ENCODE measurements around the gene INPP4A.
A peak's percentile ranks its signal among the peaks of the same experiment; 100 is the strongest.
"Not testable (repeated sequence)": the region's sequence is repeated elsewhere in the genome, so short reads cannot be mapped to it uniquely, and the experiment has no call there.

Gene INPP4A

GRCh38 chr2:98592565-98592964 lies 147.9 kb downstream of the INPP4A start:
- DNase-seq (ENCODE audit: low read depth in 1 of 2, low spot score in 1 of 2): no peak
- TF ChIP-seq GABPA (IDR thresholded peaks at IDR 0.05; ENCODE audit: low read depth) (no peak), CTCF (IDR thresholded peaks at IDR 0.05; ENCODE audit: insufficient read depth, low read length) (no peak), SPI1 (IDR thresholded peaks at IDR 0.05; ENCODE audit: borderline replicate concordance, low read depth) (no peak), POLR2AphosphoS5 (IDR thresholded peaks at IDR 0.05; ENCODE audit: low read depth) (no peak)
- H3K27me3 ChIP-seq (ENCODE audit: insufficient read depth, poor library complexity, severe bottlenecking): no peaks in the 10 kb centered on the region
- no peak overlapping the region for H3K4me3 ChIP-seq (replicated peaks; ENCODE audit: insufficient read depth, low read length)
- H3K27ac ChIP-seq (replicated peaks): no peak overlapping the region

GRCh38 chr2:98594665-98595064 lies 150.0 kb downstream of the INPP4A start:
- H3K27me3 ChIP-seq (ENCODE audit: insufficient read depth, poor library complexity, severe bottlenecking); H3K27ac ChIP-seq (replicated peaks); H3K4me3 ChIP-seq (replicated peaks; ENCODE audit: insufficient read depth, low read length); DNase-seq (ENCODE audit: low read depth in 1 of 2, low spot score in 1 of 2): not testable (repeated sequence)

GRCh38 chr2:98598781-98599428 lies 154.2 kb downstream of the INPP4A start:
- H3K27ac ChIP-seq (replicated peaks): no peak overlapping the region
- no peaks in the 10 kb centered on the region for H3K27me3 ChIP-seq (ENCODE audit: insufficient read depth, poor library complexity, severe bottlenecking)
- no peak for TF ChIP-seq REST (IDR thresholded peaks at IDR 0.05; ENCODE audit: insufficient replicate concordance, low read depth)
- no peak for TF ChIP-seq CTCF (IDR thresholded peaks at IDR 0.05; ENCODE audit: insufficient read depth, low read length)
- TF ChIP-seq POLR2AphosphoS5 (IDR thresholded peaks at IDR 0.05; ENCODE audit: low read depth): no peak
- 0 out of 2 replicates have a peak, but pooled peaks have one; percentile 14 for TF ChIP-seq SPI1 (IDR thresholded peaks at IDR 0.05; ENCODE audit: borderline replicate concordance, low read depth)
- no peak overlapping the region for H3K4me3 ChIP-seq (replicated peaks; ENCODE audit: insufficient read depth, low read length)
- DNase-seq (ENCODE audit: low read depth in 1 of 2, low spot score in 1 of 2): no peak

GRCh38 chr2:98601532-98602132 lies 157.0 kb downstream of the INPP4A start:
- peak in 1 of 2 experiments; percentile 35 for DNase-seq (ENCODE audit: low read depth in 1 of 2, low spot score in 1 of 2)

More at GRCh38 chr2:98601532-98602132, 157.0 kb downstream of the INPP4A start:
- no peaks in the 10 kb centered on the region for H3K27me3 ChIP-seq (ENCODE audit: insufficient read depth, poor library complexity, severe bottlenecking)
- H3K27ac ChIP-seq (replicated peaks): no peak overlapping the region
- peak; percentile 37 for TF ChIP-seq CTCF (IDR thresholded peaks at IDR 0.05; ENCODE audit: insufficient read depth, low read length)
- no peak for TF ChIP-seq GABPA (IDR thresholded peaks at IDR 0.05; ENCODE audit: low read depth)
- no peak overlapping the region for H3K4me3 ChIP-seq (replicated peaks; ENCODE audit: insufficient read depth, low read length)

Data from HL-60 (cell line).